ENCODE measurements around the gene CCDC78. TPM values are rescaled to one million over a fixed set of nuclear protein-coding genes. Genes with fewer than 3 reads are reported as not detected.
A peak's percentile ranks its signal among the peaks of the same experiment; 100 is the strongest.

Gene CCDC78
- total and polyA plus RNA-seq, 2 donors: 4.8 to 12.4 TPM

GRCh38 chr16:721765-722540 is 4.3 kb downstream of the CCDC78 start:
- H3K4me1 ChIP-seq (ENCODE audit: control insufficient read depth in 2 of 2, insufficient read depth in 2 of 2, low read length in 2 of 2): peaks cover 63 to 88% of the 10 kb centered on the region in 2 donors
- peaks cover 0 to 3% of the 10 kb centered on the region in 2 donors for H3K36me3 ChIP-seq (ENCODE audit: control insufficient read depth in 2 of 2, insufficient read depth in 2 of 2, low read length in 1 of 2)
- peaks cover 0 to 24% of the 10 kb centered on the region in 2 donors for H3K9me3 ChIP-seq (ENCODE audit: control insufficient read depth in 2 of 2, insufficient read depth in 1 of 2, low read length in 1 of 2)
- no peak for DNase-seq (ENCODE audit: low read depth in 6 of 9, low spot score in 9 of 9)
- 19% methylated on average over 51 of the region's 51 CpGs for WGBS
- H3K4me3 ChIP-seq (ENCODE audit: low read length in 2 of 2): peak overlapping the region; percentile 51 to 71
- H3K27ac ChIP-seq (ENCODE audit: low read depth in 1 of 2, low read length in 1 of 2): peak overlapping the region; percentile 90 to 97
- peaks cover 0 to 32% of the 10 kb centered on the region in 2 donors for H3K27me3 ChIP-seq (ENCODE audit: control insufficient read depth in 2 of 2, insufficient read depth in 1 of 2, low read length in 1 of 2)

GRCh38 chr16:720990-721764 is 5.1 kb downstream of the CCDC78 start, which contains the start of gene ANTKMT:
TSS of gene ANTKMT (plus strand) at chr16:721146. CDS start at chr16:721275, 129 bp downstream.
- WGBS: under 1% methylated on average over 106 of the region's 106 CpGs
- Histone ChIP-seq H3K27ac (ENCODE audit: low read depth in 1 of 2, low read length in 1 of 2) (peak within 1 kb of the TSS; percentile 97 to 99), H3K36me3 (ENCODE audit: control insufficient read depth in 2 of 2, insufficient read depth in 2 of 2, low read length in 1 of 2) (peaks cover 0 to 3% of the 10 kb centered on the region in 2 donors), H3K4me3 (ENCODE audit: low read length in 2 of 2) (peak within 1 kb of the TSS; percentile 71 to 93), H3K4me1 (ENCODE audit: control insufficient read depth in 2 of 2, insufficient read depth in 2 of 2, low read length in 2 of 2) (peaks cover 62 to 90% of the 10 kb centered on the region in 2 donors), H3K27me3 (ENCODE audit: control insufficient read depth in 2 of 2, insufficient read depth in 1 of 2, low read length in 1 of 2) (peaks cover 0 to 34% of the 10 kb centered on the region in 2 donors), H3K9me3 (ENCODE audit: control insufficient read depth in 2 of 2, insufficient read depth in 1 of 2, low read length in 1 of 2) (peaks cover 0 to 24% of the 10 kb centered on the region in 2 donors)
- peak in 7 of 9 donors; percentile 61 to 95 (median 89) for DNase-seq (ENCODE audit: low read depth in 6 of 9, low spot score in 9 of 9)

GRCh38 chr16:720447-720989 is 5.7 kb downstream of the CCDC78 start:
- Histone ChIP-seq H3K27me3 (ENCODE audit: control insufficient read depth in 2 of 2, insufficient read depth in 1 of 2, low read length in 1 of 2) (peaks cover 0 to 33% of the 10 kb centered on the region in 2 donors), H3K4me1 (ENCODE audit: control insufficient read depth in 2 of 2, insufficient read depth in 2 of 2, low read length in 2 of 2) (peaks cover 60 to 88% of the 10 kb centered on the region in 2 donors), H3K4me3 (ENCODE audit: low read length in 2 of 2) (peak overlapping the region; percentile 71 to 93), H3K9me3 (ENCODE audit: control insufficient read depth in 2 of 2, insufficient read depth in 1 of 2, low read length in 1 of 2) (peaks cover 0 to 24% of the 10 kb centered on the region in 2 donors), H3K36me3 (ENCODE audit: control insufficient read depth in 2 of 2, insufficient read depth in 2 of 2, low read length in 1 of 2) (peaks cover 0 to 3% of the 10 kb centered on the region in 2 donors), H3K27ac (ENCODE audit: low read depth in 1 of 2, low read length in 1 of 2) (peak overlapping the region; percentile 97 to 99)
- WGBS: under 1% methylated on average over 38 of the region's 38 CpGs
- DNase-seq (ENCODE audit: low read depth in 6 of 9, low spot score in 9 of 9): peak in 5 of 9 donors; percentile 67 to 93 (median 84)

- WGBS: 4% methylated on average over 16 of the region's 16 CpGs
- peaks cover 0 to 3% of the 10 kb centered on the region in 2 donors for H3K36me3 ChIP-seq (ENCODE audit: control insufficient read depth in 2 of 2, insufficient read depth in 2 of 2, low read length in 1 of 2)
- H3K9me3 ChIP-seq (ENCODE audit: control insufficient read depth in 2 of 2, insufficient read depth in 1 of 2, low read length in 1 of 2): peaks cover 0 to 22% of the 10 kb centered on the region in 2 donors
- H3K27me3 ChIP-seq (ENCODE audit: control insufficient read depth in 2 of 2, insufficient read depth in 1 of 2, low read length in 1 of 2): peaks cover 0 to 35% of the 10 kb centered on the region in 2 donors
- peak overlapping the region; percentile 97 to 99 for H3K27ac ChIP-seq (ENCODE audit: low read depth in 1 of 2, low read length in 1 of 2)
- DNase-seq (ENCODE audit: low read depth in 6 of 9, low spot score in 9 of 9): peak in 2 of 9 donors; percentile 67 to 85
- H3K4me3 ChIP-seq (ENCODE audit: low read length in 2 of 2): peak overlapping the region; percentile 71 to 93
- peaks cover 56 to 82% of the 10 kb centered on the region in 2 donors for H3K4me1 ChIP-seq (ENCODE audit: control insufficient read depth in 2 of 2, insufficient read depth in 2 of 2, low read length in 2 of 2)
These were observed 6.3 kb downstream of the CCDC78 start for GRCh38 chr16:719815-720446.

GRCh38 chr16:718922-719321 is 7.3 kb downstream of the CCDC78 start:
- DNase-seq (ENCODE audit: low read depth in 6 of 9, low spot score in 9 of 9): no peak
- Histone ChIP-seq H3K27me3 (ENCODE audit: control insufficient read depth in 2 of 2, insufficient read depth in 1 of 2, low read length in 1 of 2) (peaks cover 2 to 41% of the 10 kb centered on the region in 2 donors), H3K36me3 (ENCODE audit: control insufficient read depth in 2 of 2, insufficient read depth in 2 of 2, low read length in 1 of 2) (no peaks in the 10 kb centered on the region), H3K4me1 (ENCODE audit: control insufficient read depth in 2 of 2, insufficient read depth in 2 of 2, low read length in 2 of 2) (peaks cover 56 to 80% of the 10 kb centered on the region in 2 donors), H3K9me3 (ENCODE audit: control insufficient read depth in 2 of 2, insufficient read depth in 1 of 2, low read length in 1 of 2) (peaks cover 0 to 12% of the 10 kb centered on the region in 2 donors), H3K27ac (ENCODE audit: low read depth in 1 of 2, low read length in 1 of 2) (peak overlapping the region; percentile 77 to 99), H3K4me3 (ENCODE audit: low read length in 2 of 2) (peak overlapping the region; percentile 23 to 93)
- 92% methylated on average over 6 of the region's 6 CpGs for WGBS

DNA sequence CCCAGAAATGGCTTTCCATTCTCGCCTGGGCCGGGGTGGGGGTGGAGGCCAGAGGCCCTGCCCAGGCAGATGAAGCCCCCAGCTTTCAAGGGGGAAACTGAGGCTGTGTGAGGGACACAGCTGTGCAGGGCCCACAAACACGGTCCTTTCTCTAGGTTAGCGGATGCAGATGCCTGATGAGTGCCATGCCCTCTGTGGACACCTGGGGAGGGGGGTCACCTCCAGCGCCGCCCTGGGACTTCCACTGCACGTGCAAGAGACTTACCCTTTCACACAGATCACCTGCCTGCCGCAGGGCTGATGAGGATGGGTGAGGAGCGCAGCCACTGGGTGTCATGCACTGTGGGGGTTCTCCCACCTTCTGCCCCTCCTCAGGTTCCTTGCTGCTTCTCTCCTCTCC is 7.9 kb downstream of the CCDC78 start:
- no peak for DNase-seq (ENCODE audit: low read depth in 6 of 9, low spot score in 9 of 9)
- Histone ChIP-seq H3K27me3 (ENCODE audit: control insufficient read depth in 2 of 2, insufficient read depth in 1 of 2, low read length in 1 of 2) (peaks cover 4 to 45% of the 10 kb centered on the region in 2 donors), H3K9me3 (ENCODE audit: control insufficient read depth in 2 of 2, insufficient read depth in 1 of 2, low read length in 1 of 2) (peaks cover 0 to 12% of the 10 kb centered on the region in 2 donors), H3K36me3 (ENCODE audit: control insufficient read depth in 2 of 2, insufficient read depth in 2 of 2, low read length in 1 of 2) (no peaks in the 10 kb centered on the region), H3K27ac (ENCODE audit: low read depth in 1 of 2, low read length in 1 of 2) (no peak overlapping the region), H3K4me1 (ENCODE audit: control insufficient read depth in 2 of 2, insufficient read depth in 2 of 2, low read length in 2 of 2) (peaks cover 52 to 76% of the 10 kb centered on the region in 2 donors), H3K4me3 (ENCODE audit: low read length in 2 of 2) (no peak overlapping the region)
- WGBS: 96% methylated on average over 9 of the region's 9 CpGs

GRCh38 chr16:717450-718245 is 8.6 kb downstream of the CCDC78 start:
- no peak for DNase-seq (ENCODE audit: low read depth in 6 of 9, low spot score in 9 of 9)
- Histone ChIP-seq H3K9me3 (ENCODE audit: control insufficient read depth in 2 of 2, insufficient read depth in 1 of 2, low read length in 1 of 2) (peaks cover 0 to 12% of the 10 kb centered on the region in 2 donors), H3K4me1 (ENCODE audit: control insufficient read depth in 2 of 2, insufficient read depth in 2 of 2, low read length in 2 of 2) (peaks cover 44 to 68% of the 10 kb centered on the region in 2 donors), H3K36me3 (ENCODE audit: control insufficient read depth in 2 of 2, insufficient read depth in 2 of 2, low read length in 1 of 2) (no peaks in the 10 kb centered on the region), H3K27me3 (ENCODE audit: control insufficient read depth in 2 of 2, insufficient read depth in 1 of 2, low read length in 1 of 2) (peaks cover 4 to 49% of the 10 kb centered on the region in 2 donors), H3K4me3 (ENCODE audit: low read length in 2 of 2) (no peak overlapping the region), H3K27ac (ENCODE audit: low read depth in 1 of 2, low read length in 1 of 2) (no peak overlapping the region)
- 89% methylated on average over 32 of the region's 32 CpGs for WGBS

DNA sequence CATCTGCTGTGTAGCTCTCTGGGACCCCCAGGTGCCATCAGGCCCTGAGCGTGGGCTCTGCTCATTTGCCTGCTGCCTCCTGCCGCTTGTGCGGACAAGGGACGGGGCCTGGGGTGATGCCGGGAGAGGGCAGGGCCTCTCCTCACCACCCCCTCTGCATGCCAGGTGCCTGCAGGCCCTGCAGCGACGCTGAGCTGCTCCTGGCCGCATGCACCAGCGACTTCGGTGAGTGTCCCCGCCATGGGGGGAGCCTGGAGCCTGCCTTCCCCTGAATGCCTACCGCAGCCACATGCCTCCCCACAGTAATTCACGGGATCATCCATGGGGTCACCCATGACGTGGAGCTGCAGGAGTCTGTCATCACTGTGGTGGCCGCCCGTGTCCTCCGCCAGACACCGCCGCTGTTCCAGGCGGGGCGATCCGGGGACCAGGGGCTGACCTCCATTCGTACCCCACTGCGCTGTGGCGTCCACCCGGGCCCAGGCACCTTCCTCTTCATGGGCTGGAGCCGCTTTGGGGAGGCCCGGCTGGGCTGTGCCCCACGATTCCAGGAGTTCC is 9.4 kb downstream of the CCDC78 start:
- peaks cover 4 to 49% of the 10 kb centered on the region in 2 donors for H3K27me3 ChIP-seq (ENCODE audit: control insufficient read depth in 2 of 2, insufficient read depth in 1 of 2, low read length in 1 of 2)
- DNase-seq (ENCODE audit: low read depth in 6 of 9, low spot score in 9 of 9): no peak
- no peak overlapping the region for H3K4me3 ChIP-seq (ENCODE audit: low read length in 2 of 2)
- WGBS: 94% methylated on average over 28 of the region's 29 CpGs
- no peaks in the 10 kb centered on the region for H3K36me3 ChIP-seq (ENCODE audit: control insufficient read depth in 2 of 2, insufficient read depth in 2 of 2, low read length in 1 of 2)
- no peak overlapping the region for H3K27ac ChIP-seq (ENCODE audit: low read depth in 1 of 2, low read length in 1 of 2)
- H3K4me1 ChIP-seq (ENCODE audit: control insufficient read depth in 2 of 2, insufficient read depth in 2 of 2, low read length in 2 of 2): peaks cover 36 to 60% of the 10 kb centered on the region in 2 donors
- H3K9me3 ChIP-seq (ENCODE audit: control insufficient read depth in 2 of 2, insufficient read depth in 1 of 2, low read length in 1 of 2): peaks cover 0 to 8% of the 10 kb centered on the region in 2 donors

Measured in thymus (tissue), 11 donors.